Stimulated activated memory B cell treated with anti-CD40 and anti-IgM and Interleukin-4, amounts not matched to agents 10 μg/mL and 1 μg/mL and 100 μg/mL, for 72 hours (primary cell): Measurements from ENCODE around the gene ASGR2.
"Not testable (repeated sequence)": the region's sequence is repeated elsewhere in the genome, so short reads cannot be mapped to it uniquely, and the experiment has no call there.

Experiments
- ATAC-seq: fragments of 150-1000 bp; cut with Tn5 transposase; 2 replicates; pipeline ENCODE4 v1.10.0; 2021
- H3K27ac Mint-ChIP-seq: one replicate; pipeline ENCODE4 v1.8.0; 2022; ENCODE audit warnings: mild to moderate bottlenecking, mixed read lengths
- H3K27me3 Mint-ChIP-seq: one replicate; pipeline ENCODE4 v1.8.0; 2022; ENCODE audit warnings: mixed read lengths
- H3K36me3 Mint-ChIP-seq: one replicate; pipeline ENCODE4 v1.8.0; 2022; ENCODE audit warnings: mixed read lengths
- H3K4me1 Mint-ChIP-seq: one replicate; pipeline ENCODE4 v1.8.0; 2022; ENCODE audit warnings: mixed read lengths
- H3K4me3 Mint-ChIP-seq: one replicate; pipeline ENCODE4 v1.8.0; 2022; ENCODE audit warnings: mild to moderate bottlenecking, moderate library complexity, mixed read lengths
- H3K9me3 Mint-ChIP-seq: one replicate; pipeline ENCODE4 v1.8.0; 2022; ENCODE audit warnings: mixed read lengths

ASGR2 gene

DNA sequence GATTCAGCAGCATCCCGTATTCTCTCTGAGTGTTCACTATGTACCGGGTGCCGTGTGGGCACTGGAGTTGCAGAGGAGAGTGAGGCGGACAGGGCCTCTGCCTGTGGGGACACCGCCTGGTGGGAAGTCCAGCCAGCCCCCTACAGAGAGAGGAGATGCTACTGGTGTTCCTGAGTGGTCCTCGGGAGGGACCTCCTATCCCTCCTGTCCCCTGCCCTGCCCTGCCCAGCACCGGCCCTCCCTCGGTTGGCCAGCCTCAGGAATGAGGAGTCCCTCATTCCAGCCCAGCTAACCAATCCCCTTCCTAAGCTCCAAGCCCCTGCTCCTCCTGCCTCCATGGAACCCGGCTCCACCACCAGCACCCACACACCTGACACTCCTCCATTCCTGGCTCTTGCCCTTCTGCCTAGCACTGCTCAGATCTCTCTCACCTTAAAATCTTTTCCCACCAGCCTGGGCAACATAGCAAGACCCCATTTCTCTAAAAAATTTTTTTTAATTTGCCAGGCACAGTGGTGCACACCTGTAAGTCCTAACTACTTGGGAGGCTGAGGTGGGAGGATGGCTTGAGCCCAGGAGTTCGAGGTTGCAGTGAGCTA is 2.0 kb downstream of the ASGR2 start:
- Mint-ChIP-seq H3K4me1 (peaks cover 11% of the 10 kb centered on the region), H3K27ac (no peak overlapping the region), H3K27me3 (peaks cover 34% of the 10 kb centered on the region), H3K36me3 (no peaks in the 10 kb centered on the region), H3K9me3 (peaks cover 3% of the 10 kb centered on the region), H3K4me3 (no peak overlapping the region)
- no peak for ATAC-seq

- ATAC-seq, result no peak
- H3K27ac Mint-ChIP-seq, result no peak overlapping the region
- peaks cover 34% of the 10 kb centered on the region for H3K27me3 Mint-ChIP-seq
Observed at GRCh38 chr17:7111784-7112509, 2.7 kb downstream of the ASGR2 start.

GRCh38 chr17:7110617-7111306 is 3.9 kb downstream of the ASGR2 start:
- ATAC-seq, result no peak
- Mint-ChIP-seq H3K27ac (no peak overlapping the region), H3K27me3 (peaks cover 34% of the 10 kb centered on the region), H3K9me3 (no peaks in the 10 kb centered on the region), H3K4me3 (no peak overlapping the region), H3K4me1 (peaks cover 11% of the 10 kb centered on the region), H3K36me3 (no peaks in the 10 kb centered on the region)

More at GRCh38 chr17:7111784-7112509, 2.7 kb downstream of the ASGR2 start:
- H3K4me3 Mint-ChIP-seq, result no peak overlapping the region
- peaks cover 11% of the 10 kb centered on the region for H3K4me1 Mint-ChIP-seq
- H3K9me3 Mint-ChIP-seq, result no peaks in the 10 kb centered on the region
- H3K36me3 Mint-ChIP-seq, result no peaks in the 10 kb centered on the region

DNA sequence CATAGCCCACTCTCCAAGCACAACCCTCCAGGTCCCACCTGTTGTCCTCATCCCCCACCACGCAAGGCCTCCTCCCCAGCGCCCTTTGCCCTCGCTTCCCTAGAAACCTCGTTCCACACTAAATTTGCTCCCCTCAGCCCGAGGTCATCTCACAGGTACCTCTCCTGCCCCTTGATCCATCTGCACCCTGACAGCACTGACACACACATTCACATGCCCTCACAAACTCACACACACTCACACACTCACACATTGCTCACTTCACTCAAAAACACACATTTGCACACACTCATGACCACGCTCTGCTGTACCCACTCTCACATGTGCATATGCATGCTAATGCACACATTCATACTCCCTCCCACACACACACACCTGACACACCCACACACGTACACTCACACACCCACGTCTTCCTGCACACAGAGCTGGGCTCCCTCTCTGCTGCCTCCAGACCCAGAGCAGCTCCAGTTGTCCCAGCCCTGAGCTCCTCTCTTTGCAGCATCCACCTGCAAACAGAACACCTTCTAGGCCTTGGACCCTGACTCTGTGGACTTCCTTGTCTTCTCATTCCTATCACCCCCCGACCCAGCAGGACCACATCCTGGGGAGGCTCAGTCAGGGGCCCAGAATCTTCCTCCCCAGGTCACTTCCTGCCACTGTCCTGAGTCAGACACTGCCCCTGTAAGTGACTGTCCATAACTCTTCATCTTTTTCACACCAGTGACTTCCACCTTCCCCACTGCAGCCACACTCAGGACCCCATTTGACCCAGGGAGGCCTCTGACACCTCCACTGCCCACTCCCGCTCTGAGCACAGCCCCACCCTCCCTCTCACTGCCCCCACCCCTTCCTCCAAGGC is 4.9 kb downstream of the ASGR2 start:
- Mint-ChIP-seq H3K4me3 (no peak overlapping the region), H3K27me3 (peaks cover 34% of the 10 kb centered on the region), H3K4me1 (peaks cover 11% of the 10 kb centered on the region), H3K27ac (no peak overlapping the region), H3K36me3 (no peaks in the 10 kb centered on the region), H3K9me3 (no peaks in the 10 kb centered on the region)
- ATAC-seq, result peak; percentile 6

GRCh38 chr17:7108981-7109380 is 5.6 kb downstream of the ASGR2 start:
- Mint-ChIP-seq H3K36me3 (no peaks in the 10 kb centered on the region), H3K27me3 (peaks cover 34% of the 10 kb centered on the region), H3K9me3 (no peaks in the 10 kb centered on the region), H3K4me1 (peaks cover 11% of the 10 kb centered on the region), H3K4me3 (no peak overlapping the region), H3K27ac (no peak overlapping the region)
- ATAC-seq, result no peak

GRCh38 chr17:7108560-7108925 is 6.1 kb downstream of the ASGR2 start:
- peaks cover 11% of the 10 kb centered on the region for H3K4me1 Mint-ChIP-seq
- H3K27ac Mint-ChIP-seq, result no peak overlapping the region
- no peak for ATAC-seq
- no peaks in the 10 kb centered on the region for H3K9me3 Mint-ChIP-seq
- H3K36me3 Mint-ChIP-seq, result no peaks in the 10 kb centered on the region
- peaks cover 38% of the 10 kb centered on the region for H3K27me3 Mint-ChIP-seq
- H3K4me3 Mint-ChIP-seq, result no peak overlapping the region

DNA sequence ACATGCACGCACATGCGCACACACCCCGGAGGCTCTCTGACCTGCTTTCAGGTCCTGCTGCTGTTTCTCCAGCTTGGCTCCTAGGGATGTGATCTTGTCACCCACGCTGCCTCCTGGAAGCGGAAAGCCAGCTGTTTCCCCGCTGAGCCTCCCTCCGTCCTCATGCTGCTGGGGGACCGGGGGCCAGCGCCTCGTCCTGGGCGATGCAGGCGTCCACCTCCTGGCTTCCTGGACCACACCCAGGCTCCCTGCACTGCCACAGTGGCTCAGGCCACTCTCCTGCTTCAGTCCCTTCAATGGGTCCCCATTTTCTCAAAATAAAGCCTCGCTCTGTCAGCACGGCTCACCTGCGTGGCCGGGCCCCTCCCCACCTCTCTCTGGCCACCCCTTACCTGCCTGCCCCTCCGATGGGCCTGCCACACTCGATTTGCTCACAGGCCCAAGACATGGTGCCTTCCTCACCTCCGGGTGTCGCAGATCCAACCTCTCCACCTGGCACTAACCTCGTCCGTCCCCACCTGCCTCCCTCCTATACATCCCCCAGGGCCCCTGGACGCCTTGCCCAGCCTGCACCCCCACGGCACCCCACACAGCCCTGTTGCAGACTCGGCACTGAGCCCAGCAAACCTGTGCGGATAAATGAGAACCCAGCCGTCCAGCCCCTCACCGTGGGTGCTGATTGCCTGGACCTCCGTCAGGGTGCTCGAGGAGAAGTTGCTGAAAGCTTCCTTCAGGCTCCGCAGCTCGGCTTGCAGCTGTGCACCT is 6.6 kb downstream of the ASGR2 start:
- peaks cover 11% of the 10 kb centered on the region for H3K4me1 Mint-ChIP-seq
- no peaks in the 10 kb centered on the region for H3K36me3 Mint-ChIP-seq
- H3K9me3 Mint-ChIP-seq, result no peaks in the 10 kb centered on the region
- ATAC-seq, result peak; percentile 18
- H3K4me3 Mint-ChIP-seq, result no peak overlapping the region
- H3K27me3 Mint-ChIP-seq, result peaks cover 44% of the 10 kb centered on the region
- H3K27ac Mint-ChIP-seq, result no peak overlapping the region

GRCh38 chr17:7107012-7107754 is 7.4 kb downstream of the ASGR2 start:
- H3K4me3 Mint-ChIP-seq, result no peak overlapping the region
- H3K4me1 Mint-ChIP-seq, result peaks cover 11% of the 10 kb centered on the region
- peaks cover 52% of the 10 kb centered on the region for H3K27me3 Mint-ChIP-seq
- no peak for ATAC-seq
- no peaks in the 10 kb centered on the region for H3K36me3 Mint-ChIP-seq
- no peak overlapping the region for H3K27ac Mint-ChIP-seq
- no peaks in the 10 kb centered on the region for H3K9me3 Mint-ChIP-seq

- no peak overlapping the region for H3K4me3 Mint-ChIP-seq
- no peaks in the 10 kb centered on the region for H3K9me3 Mint-ChIP-seq
- no peak for ATAC-seq
- no peak overlapping the region for H3K27ac Mint-ChIP-seq
- H3K4me1 Mint-ChIP-seq, result no peaks in the 10 kb centered on the region
- H3K27me3 Mint-ChIP-seq, result peaks cover 36% of the 10 kb centered on the region
- H3K36me3 Mint-ChIP-seq, result no peaks in the 10 kb centered on the region
Observed at GRCh38 chr17:7102421-7102820, 12.2 kb downstream of the ASGR2 start.

DNA sequence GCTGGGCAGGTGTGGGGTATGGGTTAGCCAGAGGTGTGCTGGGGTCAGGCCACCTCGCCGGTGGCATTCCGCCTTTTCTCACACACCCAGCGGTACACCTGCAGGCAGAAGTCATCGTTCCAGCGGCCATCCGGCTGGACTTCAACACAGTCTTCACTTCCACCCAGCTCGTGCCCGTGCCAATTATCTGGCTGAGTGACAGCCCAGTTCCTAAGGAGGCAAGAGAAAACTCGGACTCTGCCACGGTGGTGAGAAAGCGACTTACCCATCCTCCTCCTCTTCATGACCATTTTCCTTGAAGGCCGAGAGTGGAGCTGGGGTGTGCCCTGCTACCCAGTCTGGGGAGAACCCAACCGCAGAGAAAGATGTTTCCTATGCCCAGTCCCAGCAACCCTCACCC is 13.1 kb downstream of the ASGR2 start:
- no peaks in the 10 kb centered on the region for H3K9me3 Mint-ChIP-seq
- no peak for ATAC-seq
- no peak overlapping the region for H3K27ac Mint-ChIP-seq
- no peak overlapping the region for H3K4me3 Mint-ChIP-seq
- H3K4me1 Mint-ChIP-seq, result peaks cover 5% of the 10 kb centered on the region
- H3K36me3 Mint-ChIP-seq, result no peaks in the 10 kb centered on the region
- H3K27me3 Mint-ChIP-seq, result peaks cover 30% of the 10 kb centered on the region

DNA sequence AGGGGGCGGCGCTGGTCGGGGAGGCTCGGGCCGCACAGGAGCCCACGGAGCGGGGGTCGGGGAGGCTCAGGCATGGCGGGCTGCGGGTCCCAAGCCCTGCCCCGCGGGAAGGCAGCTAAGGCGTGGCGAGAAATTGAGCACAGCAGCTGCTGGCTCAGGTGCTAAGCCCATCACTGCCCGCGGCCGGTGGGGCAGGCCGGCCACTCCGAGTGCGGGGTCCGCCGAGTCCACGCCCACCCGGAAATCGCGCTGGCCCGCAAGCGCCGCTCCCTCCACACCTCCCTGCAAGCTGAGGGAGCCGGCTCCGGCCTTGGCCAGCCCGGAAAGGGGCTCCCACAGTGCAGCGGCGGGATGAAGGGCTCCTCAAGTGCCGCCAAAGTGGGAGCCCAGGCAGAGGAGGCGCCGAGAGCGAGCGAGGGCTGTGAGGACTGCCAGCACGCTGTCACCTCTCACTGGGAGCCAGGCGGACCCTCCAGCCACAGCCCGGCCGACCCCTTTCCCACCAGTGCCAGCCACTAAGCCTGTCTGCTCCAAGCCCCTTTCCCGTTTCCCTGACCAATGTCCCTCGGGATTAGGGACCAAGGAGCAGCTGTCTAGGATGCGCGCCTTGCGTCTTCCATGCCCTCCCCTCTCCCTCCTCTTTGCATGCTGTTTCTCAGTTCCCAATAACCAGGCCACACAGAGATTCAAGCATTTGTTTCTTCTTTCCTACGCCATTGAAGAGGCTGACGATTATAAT is 13.8 kb downstream of the ASGR2 start:
- H3K9me3 Mint-ChIP-seq, H3K4me3 Mint-ChIP-seq, H3K27ac Mint-ChIP-seq, H3K36me3 Mint-ChIP-seq, ATAC-seq: not testable (repeated sequence)
- peaks cover 11% of the 10 kb centered on the region for H3K4me1 Mint-ChIP-seq
- peaks cover 30% of the 10 kb centered on the region for H3K27me3 Mint-ChIP-seq

GRCh38 chr17:7098802-7099459 is 15.7 kb downstream of the ASGR2 start:
- Mint-ChIP-seq H3K9me3 (no peaks in the 10 kb centered on the region), H3K27ac (no peak overlapping the region), H3K36me3 (no peaks in the 10 kb centered on the region), H3K4me1 (peaks cover 30% of the 10 kb centered on the region), H3K4me3 (no peak overlapping the region), H3K27me3 (peaks cover 30% of the 10 kb centered on the region)
- ATAC-seq, result no peak

DNA sequence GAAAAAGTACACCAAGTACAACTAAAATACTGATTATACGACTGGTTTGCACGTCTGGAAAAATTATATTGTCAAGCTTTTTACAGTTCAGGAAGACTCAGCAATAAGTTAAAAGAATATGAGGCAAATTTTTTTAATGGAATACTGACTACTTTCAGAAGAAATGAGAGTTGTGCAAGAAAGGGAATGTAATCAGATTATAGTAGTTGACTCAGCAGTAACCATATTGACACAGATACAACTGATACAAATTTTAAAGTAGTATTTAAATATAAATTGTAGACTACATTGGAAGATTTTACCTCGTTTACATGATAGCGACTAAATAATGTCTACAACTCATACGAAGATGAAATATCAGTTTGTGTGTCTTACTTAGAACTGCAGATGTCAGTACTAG is 16.7 kb downstream of the ASGR2 start:
- Mint-ChIP-seq H3K27me3 (peaks cover 20% of the 10 kb centered on the region), H3K4me3 (no peak overlapping the region), H3K4me1 (peaks cover 32% of the 10 kb centered on the region), H3K36me3 (no peaks in the 10 kb centered on the region), H3K27ac (no peak overlapping the region), H3K9me3 (no peaks in the 10 kb centered on the region)
- ATAC-seq, result no peak
